Keratinocyte (primary cell): Measurements from ENCODE around the gene PCGF3. TPM values are rescaled to one million over a fixed set of nuclear protein-coding genes. Genes with fewer than 3 reads are reported as not detected.

ENCODE experiments used
- DNase-seq: peaks from one replicate; pipeline ENCODE4 v3.0.0-alpha.2; 2011; ENCODE audit warnings: low read depth, missing footprints, low spot score
- FAIRE-seq: peaks from 2 replicates; lab custom pipeline; 2011; peaks lifted over from hg19 to GRCh38; lab: Jason Lieb, UNC
- H2AFZ ChIP-seq: 2 replicates; pipeline ENCODE4 v1.6.0; 2012; ENCODE audit warnings: low read length, control low read depth, inconsistent platforms; ENCODE audit not compliant: control insufficient read depth
- H3K27ac ChIP-seq: 2 replicates; pipeline ENCODE4 v1.5.1; 2011; ENCODE audit warnings: low read length; ENCODE audit not compliant: control insufficient read depth, insufficient read depth
- H3K27me3 ChIP-seq: 3 replicates; pipeline ENCODE4 v1.6.0; 2011; ENCODE audit warnings: low read length; ENCODE audit not compliant: control insufficient read depth, insufficient read depth; ENCODE audit errors: extremely low read depth
- H3K36me3 ChIP-seq, 2 experiments: 2 replicates in 1 of 2; 3 replicates in 1 of 2; pipeline ENCODE4 v1.5.1; 2011; ENCODE audit warnings: low read length in 2 of 2, mild to moderate bottlenecking in 1 of 2; ENCODE audit not compliant: control insufficient read depth in 2 of 2, insufficient read depth in 2 of 2; ENCODE audit errors: extremely low read depth in 1 of 2
- H3K4me1 ChIP-seq: 3 replicates; pipeline ENCODE4 v1.5.1; 2011; ENCODE audit warnings: low read length; ENCODE audit not compliant: control insufficient read depth, insufficient read depth; ENCODE audit errors: extremely low read depth
- H3K4me2 ChIP-seq: 3 replicates; pipeline ENCODE4 v1.6.0; 2011; ENCODE audit warnings: low read depth, low read length; ENCODE audit not compliant: control insufficient read depth, insufficient read depth; ENCODE audit errors: extremely low read depth
- H3K4me3 ChIP-seq, 3 experiments: fragments of 200-600 bp in 1 of 3; sonication (generic) in 1 of 3; 2 replicates in 2 of 3; 3 replicates in 1 of 3; pipeline ENCODE4 v1.5.1; 2011 to 2016; ENCODE audit warnings: low read length in 3 of 3, mild to moderate bottlenecking in 3 of 3, control low read depth in 2 of 3, inconsistent platforms in 1 of 3, low read depth in 1 of 3, mixed read lengths in 1 of 3, mixed run types in 1 of 3, moderate library complexity in 1 of 3; ENCODE audit not compliant: control insufficient read depth in 2 of 3, insufficient read depth in 2 of 3; ENCODE audit errors: extremely low read depth in 1 of 3
- H3K79me2 ChIP-seq: 2 replicates; pipeline ENCODE4 v1.6.0; 2012; ENCODE audit warnings: low read length; ENCODE audit not compliant: control insufficient read depth, insufficient read depth
- H3K9ac ChIP-seq: 3 replicates; pipeline ENCODE4 v1.6.0; 2011; ENCODE audit warnings: low read length; ENCODE audit not compliant: control insufficient read depth, insufficient read depth; ENCODE audit errors: extremely low read depth
- H3K9me1 ChIP-seq: 3 replicates; pipeline ENCODE4 v1.6.0; 2011; ENCODE audit warnings: low read length; ENCODE audit not compliant: control insufficient read depth, insufficient read depth; ENCODE audit errors: extremely low read depth
- H3K9me3 ChIP-seq: 2 replicates; pipeline ENCODE4 v1.5.1; 2012; ENCODE audit warnings: low read depth, low read length; ENCODE audit not compliant: control insufficient read depth
- H4K20me1 ChIP-seq: 3 replicates; pipeline ENCODE4 v1.6.0; 2011; ENCODE audit warnings: low read length; ENCODE audit not compliant: control insufficient read depth, insufficient read depth; ENCODE audit errors: extremely low read depth
- CTCF ChIP-seq, 3 experiments: IDR thresholded peaks in 1 of 3; conservative IDR thresholded peaks in 1 of 3; optimal IDR thresholded peaks in 1 of 3; 2 replicates in 2 of 3; 3 replicates in 1 of 3; pipeline versions ENCODE3 to v1.5.1; 2011; ENCODE audit warnings: low read length in 3 of 3, mild to moderate bottlenecking in 3 of 3, moderate library complexity in 2 of 3, control low read depth in 1 of 3, inconsistent platforms in 1 of 3; ENCODE audit not compliant: insufficient read depth in 2 of 3; ENCODE audit errors: extremely low read depth in 1 of 3
- EZH2 ChIP-seq: IDR thresholded peaks from one replicate; pipeline ENCODE4 v1.6.1; 2012; ENCODE audit warnings: inconsistent platforms, mild to moderate bottlenecking, low read length, moderate library complexity
- dilution Hi-C: fragments of 300-500 bp; cut with MboI; formaldehyde crosslinking; loops from one replicate; pipeline ENCODE4 v1.7.0; 2020; ENCODE audit warnings: low sequenced_read_pairs; ENCODE audit not compliant: extremely low pct_ligation_motif_present
- polyA plus RNA-seq, 5 experiments: library from polyadenylated mRNA; depleted of rRNA in 3 of 5; stranded (reverse) in 3 of 5; stranded (forward) in 1 of 5; unstranded in 1 of 5; fragments of >200 nt; gene quantifications; 1 replicate in 1 of 5; 2 replicates in 3 of 5; 3 replicates in 1 of 5; pipeline versions ENCODE4 v1.2.1 to v1.2.3, GENCODE V29; 2011 to 2012; ENCODE audit warnings: missing spikeins in 2 of 5, low read depth in 1 of 5, low replicate concordance in 1 of 5

Gene PCGF3
- polyA plus RNA-seq, 1 donor (not counting 4 experiments of a cell fraction or from before 2014, with no cell fraction given), result 40.1 TPM

- Histone ChIP-seq H3K9me1 (peaks cover 4% of the 10 kb centered on the region), H3K9me3 (no peaks in the 10 kb centered on the region), H3K79me2 (peaks cover 48% of the 10 kb centered on the region), H3K4me1 (peaks cover 21% of the 10 kb centered on the region), H3K36me3 (peaks cover 5 to 6% of the 10 kb centered on the region in 2 experiments), H4K20me1 (no peaks in the 10 kb centered on the region), H3K4me2 (peak overlapping the region; percentile 71), H2AFZ (no peak overlapping the region), H3K4me3 (peak overlapping the region; percentile 46 to 96 (median 59)), H3K27ac (peak overlapping the region; percentile 20), H3K9ac (peak overlapping the region; percentile 97), H3K27me3 (no peaks in the 10 kb centered on the region)
- no peak for DNase-seq
- FAIRE-seq, result no peak
- no peak for TF ChIP-seq CTCF (optimal IDR thresholded peaks at IDR 0.05 in 1 of 3, IDR thresholded peaks at IDR 0.05 in 1 of 3, conservative IDR thresholded peaks at IDR 0.05 in 1 of 3; ENCODE audit: extremely low read depth in 1 of 3, insufficient read depth in 2 of 3, low read length in 3 of 3)
- TF ChIP-seq EZH2, result no peak
- dilution Hi-C loops, result no loop called here
Observed at GRCh38 chr4:706834-707598, 1.4 kb downstream of the PCGF3 start.

GRCh38 chr4:707929-708630 lies 2.4 kb downstream of the PCGF3 start:
- Histone ChIP-seq H3K9me1 (peaks cover 4% of the 10 kb centered on the region), H3K4me1 (peaks cover 14% of the 10 kb centered on the region), H3K9ac (no peak overlapping the region), H3K27ac (no peak overlapping the region), H3K79me2 (peaks cover 57% of the 10 kb centered on the region), H3K27me3 (no peaks in the 10 kb centered on the region), H2AFZ (no peak overlapping the region), H3K36me3 (peaks cover 5 to 6% of the 10 kb centered on the region in 2 experiments), H3K9me3 (no peaks in the 10 kb centered on the region), H3K4me2 (no peak overlapping the region), H3K4me3 (no peak overlapping the region), H4K20me1 (peaks cover under 1% of the 10 kb centered on the region)
- DNase-seq, result no peak
- no peak for FAIRE-seq
- TF ChIP-seq CTCF (optimal IDR thresholded peaks at IDR 0.05 in 1 of 3, IDR thresholded peaks at IDR 0.05 in 1 of 3, conservative IDR thresholded peaks at IDR 0.05 in 1 of 3; ENCODE audit: extremely low read depth in 1 of 3, insufficient read depth in 2 of 3, low read length in 3 of 3) (no peak), EZH2 (no peak)
- dilution Hi-C loops, result no loop called here
